Measurements from ENCODE around the gene OGFRL1. TPM values are rescaled to one million over a fixed set of nuclear protein-coding genes. Genes with fewer than 3 reads are reported as not detected.

Gene OGFRL1
- total RNA-seq, 1 donor from 2014 or later, result 7.1 TPM

DNA sequence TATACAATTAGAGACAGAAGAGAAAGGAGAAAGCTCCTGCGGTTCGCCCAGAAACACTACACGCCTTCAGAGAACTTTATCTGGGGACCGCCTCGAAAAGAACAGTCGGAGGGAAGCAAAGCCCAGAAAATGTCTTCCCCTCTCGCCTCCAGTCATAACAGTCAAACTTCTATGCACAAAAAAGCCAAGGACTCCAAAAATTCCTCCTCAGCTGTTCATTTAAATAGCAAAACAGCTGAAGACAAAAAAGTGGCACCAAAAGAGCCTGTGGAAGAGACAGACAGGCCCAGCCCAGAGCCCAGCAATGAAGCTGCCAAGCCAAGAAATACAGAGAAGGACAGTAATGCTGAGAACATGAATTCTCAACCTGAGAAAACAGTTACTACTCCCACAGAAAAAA is 12.9 kb downstream of the OGFRL1 start:
- intact Hi-C loops (cut with micrococcal nuclease), result no loop called here
- no peaks in the 10 kb centered on the region for H3K27me3 ChIP-seq (ENCODE audit: low read depth)
- peaks cover 10% of the 10 kb centered on the region for H3K4me1 ChIP-seq
- no peak overlapping the region for H3K4me3 ChIP-seq
- peaks cover 25% of the 10 kb centered on the region for H3K36me3 ChIP-seq
- H3K27ac ChIP-seq (replicated peaks), result no peak overlapping the region
- TF ChIP-seq, protein P1, sequence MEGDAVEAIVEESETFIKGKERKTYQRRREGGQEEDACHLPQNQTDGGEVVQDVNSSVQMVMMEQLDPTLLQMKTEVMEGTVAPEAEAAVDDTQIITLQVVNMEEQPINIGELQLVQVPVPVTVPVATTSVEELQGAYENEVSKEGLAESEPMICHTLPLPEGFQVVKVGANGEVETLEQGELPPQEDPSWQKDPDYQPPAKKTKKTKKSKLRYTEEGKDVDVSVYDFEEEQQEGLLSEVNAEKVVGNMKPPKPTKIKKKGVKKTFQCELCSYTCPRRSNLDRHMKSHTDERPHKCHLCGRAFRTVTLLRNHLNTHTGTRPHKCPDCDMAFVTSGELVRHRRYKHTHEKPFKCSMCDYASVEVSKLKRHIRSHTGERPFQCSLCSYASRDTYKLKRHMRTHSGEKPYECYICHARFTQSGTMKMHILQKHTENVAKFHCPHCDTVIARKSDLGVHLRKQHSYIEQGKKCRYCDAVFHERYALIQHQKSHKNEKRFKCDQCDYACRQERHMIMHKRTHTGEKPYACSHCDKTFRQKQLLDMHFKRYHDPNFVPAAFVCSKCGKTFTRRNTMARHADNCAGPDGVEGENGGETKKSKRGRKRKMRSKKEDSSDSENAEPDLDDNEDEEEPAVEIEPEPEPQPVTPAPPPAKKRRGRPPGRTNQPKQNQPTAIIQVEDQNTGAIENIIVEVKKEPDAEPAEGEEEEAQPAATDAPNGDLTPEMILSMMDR (IDR thresholded peaks at IDR 0.05; ENCODE audit: borderline replicate concordance), result no peak
- no peaks in the 10 kb centered on the region for H3K9me3 ChIP-seq (replicated peaks)
- DNase-seq, result no peak

GRCh38 chr6:71309656-71310055 is 21.0 kb downstream of the OGFRL1 start:
- TF ChIP-seq, protein P1 (IDR thresholded peaks at IDR 0.05; ENCODE audit: borderline replicate concordance), result no peak
- Histone ChIP-seq H3K4me1 (peaks cover 32% of the 10 kb centered on the region), H3K27ac (replicated peaks) (no peak overlapping the region), H3K9me3 (replicated peaks) (no peaks in the 10 kb centered on the region), H3K36me3 (no peaks in the 10 kb centered on the region), H3K4me3 (no peak overlapping the region), H3K27me3 (ENCODE audit: low read depth) (no peaks in the 10 kb centered on the region)
- intact Hi-C loops (cut with micrococcal nuclease), result no loop called here
- DNase-seq, result no peak

DNA sequence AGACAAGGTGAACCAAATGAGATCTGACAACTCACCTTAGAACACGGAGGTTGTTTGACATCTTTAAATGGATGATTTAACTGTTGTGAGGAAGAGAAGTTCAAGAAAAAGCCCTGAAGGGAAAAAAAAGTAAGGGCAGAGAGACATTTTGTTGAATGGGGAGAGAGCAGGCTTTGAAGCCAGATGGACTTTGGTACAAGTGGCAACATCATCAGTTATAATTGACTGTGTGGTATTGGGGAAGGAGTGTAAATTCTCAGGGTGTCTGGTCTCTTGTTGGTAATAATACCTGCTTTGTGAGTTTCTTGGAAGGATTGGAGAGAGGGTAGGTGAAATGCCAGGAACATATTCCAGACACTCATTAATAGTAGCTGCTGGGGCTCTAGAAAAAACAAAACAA is 21.6 kb downstream of the OGFRL1 start:
- TF ChIP-seq, protein P1 (IDR thresholded peaks at IDR 0.05; ENCODE audit: borderline replicate concordance), result no peak
- Histone ChIP-seq H3K36me3 (no peaks in the 10 kb centered on the region), H3K9me3 (replicated peaks) (no peaks in the 10 kb centered on the region), H3K4me1 (peaks cover 32% of the 10 kb centered on the region), H3K4me3 (no peak overlapping the region), H3K27ac (replicated peaks) (no peak overlapping the region), H3K27me3 (ENCODE audit: low read depth) (no peaks in the 10 kb centered on the region)
- DNase-seq, result no peak
- intact Hi-C loops (cut with micrococcal nuclease), result no loop called here

- H3K4me3 ChIP-seq, result no peak overlapping the region
- no peaks in the 10 kb centered on the region for H3K27me3 ChIP-seq (ENCODE audit: low read depth)
- no peak for DNase-seq
- TF ChIP-seq, protein P1 (IDR thresholded peaks at IDR 0.05; ENCODE audit: borderline replicate concordance), result no peak
- peaks cover 32% of the 10 kb centered on the region for H3K4me1 ChIP-seq
- H3K27ac ChIP-seq (replicated peaks), result no peak overlapping the region
- no peaks in the 10 kb centered on the region for H3K36me3 ChIP-seq
- H3K9me3 ChIP-seq (replicated peaks), result peaks cover 6% of the 10 kb centered on the region
- intact Hi-C loops (cut with micrococcal nuclease), result no loop called here
Observed at GRCh38 chr6:71312089-71312488, 23.5 kb downstream of the OGFRL1 start.

DNA sequence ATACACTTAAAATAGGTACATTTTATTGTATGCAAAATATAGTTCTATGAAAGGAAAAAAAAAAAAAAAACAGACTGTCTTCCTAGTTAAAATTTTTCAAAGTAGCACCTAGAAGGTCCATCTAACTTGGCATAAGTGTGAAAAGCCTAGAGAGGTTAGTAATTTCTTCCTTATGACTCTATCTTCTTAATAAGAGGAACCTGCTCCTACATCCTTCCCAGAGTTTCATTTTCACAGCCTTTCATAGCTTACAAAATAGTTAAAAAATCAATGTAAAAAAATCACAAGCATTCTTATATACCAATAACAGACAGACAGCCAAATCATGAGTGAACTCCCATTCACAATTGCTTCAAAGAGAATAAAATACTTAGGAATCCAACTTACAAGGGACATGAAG is 28.8 kb downstream of the OGFRL1 start:
- H3K27ac ChIP-seq (replicated peaks), result no peak overlapping the region
- intact Hi-C loops (cut with micrococcal nuclease), result no loop called here
- no peak for DNase-seq
- H3K4me3 ChIP-seq, result no peak overlapping the region
- no peaks in the 10 kb centered on the region for H3K36me3 ChIP-seq
- peaks cover 8% of the 10 kb centered on the region for H3K9me3 ChIP-seq (replicated peaks)
- TF ChIP-seq, protein P1 (IDR thresholded peaks at IDR 0.05; ENCODE audit: borderline replicate concordance), result no peak
- H3K27me3 ChIP-seq (ENCODE audit: low read depth), result no peaks in the 10 kb centered on the region
- peaks cover 20% of the 10 kb centered on the region for H3K4me1 ChIP-seq

DNA sequence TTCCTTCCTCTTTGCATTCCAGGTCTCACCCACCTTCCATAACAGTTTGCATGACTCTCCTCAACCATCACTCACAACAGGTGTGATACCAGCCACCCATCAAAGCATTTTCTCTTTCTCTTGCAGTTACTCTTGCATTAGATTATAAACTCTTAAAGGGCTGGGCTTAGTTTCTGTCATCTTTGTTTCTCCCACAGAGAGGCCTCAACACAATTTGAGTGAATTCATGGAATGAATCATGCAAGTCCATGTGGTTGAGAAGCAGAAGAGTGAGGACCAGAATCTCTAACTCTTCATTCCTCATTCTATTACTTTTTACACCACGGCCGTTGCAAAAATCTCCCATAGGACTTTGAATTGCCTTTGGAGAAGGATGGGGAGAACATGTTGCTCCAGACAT is 31.4 kb downstream of the OGFRL1 start:
- Histone ChIP-seq H3K27ac (replicated peaks) (no peak overlapping the region), H3K4me3 (no peak overlapping the region), H3K4me1 (peaks cover 13% of the 10 kb centered on the region), H3K9me3 (replicated peaks) (peaks cover 8% of the 10 kb centered on the region), H3K27me3 (ENCODE audit: low read depth) (no peaks in the 10 kb centered on the region), H3K36me3 (no peaks in the 10 kb centered on the region)
- TF ChIP-seq, protein P1 (IDR thresholded peaks at IDR 0.05; ENCODE audit: borderline replicate concordance), result no peak
- DNase-seq, result no peak
- intact Hi-C loops (cut with micrococcal nuclease), result no loop called here
